ENCODE measurements around the gene MET. TPM values are rescaled to one million over a fixed set of nuclear protein-coding genes. Genes with fewer than 3 reads are reported as not detected.

MET gene
- total RNA-seq, 1 experiment from 2014 or later, result 5.0 TPM

GRCh38 chr7:116806046-116806944, 134.3 kb downstream of the MET start:
- H3T11ph ChIP-seq (ENCODE audit: low read length), result no peak overlapping the region
- no peaks in the 10 kb centered on the region for H3K23me2 ChIP-seq (ENCODE audit: insufficient read length, low read depth, low read length, poor library complexity, severe bottlenecking)
- H3K18ac ChIP-seq (ENCODE audit: insufficient read length, low read depth, low read length), result no peak overlapping the region
- H3K23ac ChIP-seq (ENCODE audit: insufficient read length, low read depth, low read length), result no peak overlapping the region
- Mint-ChIP-seq H3K27ac (no peak overlapping the region), H3K36me3 (ENCODE audit: insufficient read depth in 1 of 3, low read depth in 3 of 3) (no peaks in the 10 kb centered on the region), H3K9me3 (no peaks in the 10 kb centered on the region), H3K27me3 (ENCODE audit: low read depth) (no peaks in the 10 kb centered on the region), H3K4me3 (no peak overlapping the region), H3K4me1 (peaks cover 25 to 31% of the 10 kb centered on the region in 2 experiments)
- H3K9ac ChIP-seq (ENCODE audit: extremely low read depth, insufficient read length, low read length), result no peak overlapping the region
- no peak overlapping the region for H2BK15ac ChIP-seq (ENCODE audit: low read depth, low read length)
- no peak overlapping the region for H2AK5ac ChIP-seq (ENCODE audit: insufficient read length, low read length)
- H3K4me1 ChIP-seq (ENCODE audit: insufficient read depth, low read length), result peaks cover 3% of the 10 kb centered on the region; the same call in 1 of the 2 replicates
- H3K4ac ChIP-seq (ENCODE audit: low read depth, low read length), result no peak overlapping the region
- no peak overlapping the region for H2BK20ac ChIP-seq (ENCODE audit: low read depth, low read length, poor library complexity, severe bottlenecking)
- no peaks in the 10 kb centered on the region for H3K27me3 ChIP-seq (ENCODE audit: insufficient read depth, low read length)
- no peak overlapping the region for H4K5ac ChIP-seq (ENCODE audit: insufficient read length, low read depth, low read length)
- TF ChIP-seq CTCF (conservative IDR thresholded peaks at IDR 0.05), result no peak
- no peak overlapping the region for H3K14ac ChIP-seq (ENCODE audit: insufficient read depth, low read length)
- no peak overlapping the region for H3K4me2 ChIP-seq (ENCODE audit: insufficient read depth, insufficient read length, low read length)
- DNase-seq, result no peak
- H3K27ac ChIP-seq (ENCODE audit: insufficient read length, low read depth, low read length), result no peak overlapping the region
- H2BK120ac ChIP-seq (ENCODE audit: low read depth, low read length, poor library complexity, severe bottlenecking), result no peak overlapping the region
- no peak overlapping the region for H3K56ac ChIP-seq (ENCODE audit: insufficient read length, low read depth, low read length)
- H2AFZ ChIP-seq (ENCODE audit: low read length), result no peak overlapping the region
- H3K79me2 ChIP-seq (ENCODE audit: insufficient read depth, low read length), result no peaks in the 10 kb centered on the region
- H4K91ac ChIP-seq (ENCODE audit: insufficient read length, low read depth, low read length), result no peak overlapping the region
- H4K20me1 ChIP-seq (ENCODE audit: control insufficient read depth, insufficient read depth, insufficient read length), result no peaks in the 10 kb centered on the region
- no peak overlapping the region for H2BK5ac ChIP-seq (ENCODE audit: insufficient read length, low read length)
- WGBS (ENCODE audit: extremely low coverage, insufficient read length, low lambda C conversion rate), result no CpG with 5 or more reads among the region's 7 CpGs
- H2BK12ac ChIP-seq (ENCODE audit: insufficient read length, low read depth, low read length), result no peak overlapping the region
- H4K8ac ChIP-seq (replicated peaks; ENCODE audit: insufficient read length, low read depth, low read length), result no peak overlapping the region
- no peaks in the 10 kb centered on the region for H3K9me3 ChIP-seq (ENCODE audit: control insufficient read depth, low read depth, low read length)
- no peaks in the 10 kb centered on the region for H3K79me1 ChIP-seq (ENCODE audit: insufficient read depth, low read depth, low read length, poor library complexity, severe bottlenecking)

Measured in H9 (cell line).